Mesenchymal stem cell (in vitro differentiated cells and primary cell): ENCODE results near the gene ADAMTS14.

Source experiments
- DNase-seq: peaks from one replicate; pipeline ENCODE4 v3.0.0-alpha.2; 2013
- H2AFZ ChIP-seq: one replicate; pipeline ENCODE4 v1.6.1; 2013; ENCODE audit warnings: low read depth, mild to moderate bottlenecking, control low read depth, inconsistent platforms, low read length, moderate library complexity
- H2AK5ac ChIP-seq: 2 replicates; pipeline ENCODE4 v1.6.1; 2013; ENCODE audit warnings: low read length, moderate library complexity, mild to moderate bottlenecking, inconsistent platforms; ENCODE audit not compliant: severe bottlenecking
- H2BK120ac ChIP-seq: one replicate; pipeline ENCODE4 v1.6.1; 2013; ENCODE audit warnings: low read depth, mild to moderate bottlenecking, inconsistent platforms, low read length, moderate library complexity
- H2BK12ac ChIP-seq, 2 experiments: one replicate each; pipeline ENCODE4 v1.6.1; 2013; ENCODE audit warnings: inconsistent platforms in 2 of 2, low read length in 2 of 2, mild to moderate bottlenecking in 2 of 2, moderate library complexity in 2 of 2, control low read depth in 1 of 2
- H2BK15ac ChIP-seq: one replicate; pipeline ENCODE4 v1.6.1; 2013; ENCODE audit warnings: mild to moderate bottlenecking, low read depth, inconsistent platforms; ENCODE audit not compliant: poor library complexity, severe bottlenecking
- H2BK5ac ChIP-seq: 2 replicates; pipeline ENCODE4 v1.6.1; 2013; ENCODE audit warnings: low read depth, mild to moderate bottlenecking, low read length, control low read depth, inconsistent platforms; ENCODE audit not compliant: poor library complexity, severe bottlenecking
- H3K14ac ChIP-seq, 2 experiments: one replicate each; pipeline ENCODE4 v1.6.1; 2013; ENCODE audit warnings: inconsistent platforms in 2 of 2, low read length in 2 of 2, control low read depth in 1 of 2, mild to moderate bottlenecking in 1 of 2, moderate library complexity in 1 of 2
- H3K18ac ChIP-seq, 2 experiments: one replicate each; pipeline ENCODE4 v1.6.1; 2013; ENCODE audit warnings: inconsistent platforms in 2 of 2, low read length in 2 of 2, control low read depth in 1 of 2, low read depth in 1 of 2, mild to moderate bottlenecking in 1 of 2
- H3K23ac ChIP-seq, 2 experiments: one replicate each; pipeline ENCODE4 v1.6.1; 2013; ENCODE audit warnings: inconsistent platforms in 2 of 2, low read length in 2 of 2, mild to moderate bottlenecking in 2 of 2, moderate library complexity in 2 of 2, control low read depth in 1 of 2
- H3K27ac ChIP-seq: 2 replicates; pipeline ENCODE4 v1.5.1; 2013; ENCODE audit warnings: mild to moderate bottlenecking, moderate library complexity, low read length, control low read depth, inconsistent platforms; ENCODE audit not compliant: poor library complexity, severe bottlenecking
- H3K27me3 ChIP-seq, 2 experiments: 2 replicates each; pipeline versions ENCODE4 v1.6.1 to v1.7.0; 2013; ENCODE audit warnings: low read length in 2 of 2, mild to moderate bottlenecking in 2 of 2, moderate library complexity in 2 of 2, control low read depth in 1 of 2, inconsistent platforms in 1 of 2; ENCODE audit not compliant: control insufficient read depth in 1 of 2, insufficient read depth in 1 of 2
- H3K36me3 ChIP-seq, 2 experiments: 2 replicates each; pipeline versions ENCODE4 v1.6.1 to v1.7.0; 2013; ENCODE audit warnings: low read length in 2 of 2, control low read depth in 1 of 2, inconsistent platforms in 1 of 2, low read depth in 1 of 2, mild to moderate bottlenecking in 1 of 2; ENCODE audit not compliant: insufficient read depth in 2 of 2, control insufficient read depth in 1 of 2
- H3K4ac ChIP-seq, 2 experiments: one replicate each; pipeline ENCODE4 v1.6.1; 2013; ENCODE audit warnings: inconsistent platforms in 2 of 2, low read length in 2 of 2, mild to moderate bottlenecking in 2 of 2, moderate library complexity in 2 of 2, control low read depth in 1 of 2, low read depth in 1 of 2
- H3K4me1 ChIP-seq: 2 replicates; pipeline ENCODE4 v1.6.1; 2013; ENCODE audit warnings: low read depth, low read length, control low read depth; ENCODE audit not compliant: control insufficient read depth, insufficient read depth
- H3K4me2 ChIP-seq: 2 replicates; pipeline ENCODE4 v1.6.1; 2013; ENCODE audit warnings: low read length, mild to moderate bottlenecking, inconsistent platforms; ENCODE audit not compliant: poor library complexity, severe bottlenecking
- H3K4me3 ChIP-seq, 2 experiments: 2 replicates each; pipeline versions ENCODE4 v1.5.1 to v1.7.0; 2013; ENCODE audit warnings: low read length in 2 of 2, mild to moderate bottlenecking in 2 of 2, control low read depth in 1 of 2, low read depth in 1 of 2; ENCODE audit not compliant: insufficient read depth in 1 of 2
- H3K79me1 ChIP-seq: replicated peaks from 2 replicates; pipeline ENCODE4 v1.6.1; 2013; ENCODE audit warnings: mild to moderate bottlenecking, control low read depth, low read length, inconsistent platforms; ENCODE audit not compliant: poor library complexity, severe bottlenecking
- H3K9ac ChIP-seq: 2 replicates; pipeline ENCODE4 v1.7.0; 2013; ENCODE audit warnings: mild to moderate bottlenecking, low read length, moderate library complexity
- H3K9me3 ChIP-seq: 2 replicates; pipeline ENCODE4 v1.7.0; 2013; ENCODE audit warnings: mild to moderate bottlenecking, low read length; ENCODE audit not compliant: control insufficient read depth
- H4K8ac ChIP-seq: one replicate; pipeline ENCODE4 v1.6.1; 2013; ENCODE audit warnings: inconsistent platforms, mild to moderate bottlenecking, low read length, moderate library complexity
- H4K91ac ChIP-seq: one replicate; pipeline ENCODE4 v1.6.1; 2013; ENCODE audit warnings: mild to moderate bottlenecking, low read length, inconsistent platforms
- WGBS: methylation state at CpG from one replicate; pipeline ENCODE4 v1.1.7; 2013; ENCODE audit warnings: mixed read lengths; 5-methylcytosine and 5-hydroxymethylcytosine counted together

Gene ADAMTS14

DNA sequence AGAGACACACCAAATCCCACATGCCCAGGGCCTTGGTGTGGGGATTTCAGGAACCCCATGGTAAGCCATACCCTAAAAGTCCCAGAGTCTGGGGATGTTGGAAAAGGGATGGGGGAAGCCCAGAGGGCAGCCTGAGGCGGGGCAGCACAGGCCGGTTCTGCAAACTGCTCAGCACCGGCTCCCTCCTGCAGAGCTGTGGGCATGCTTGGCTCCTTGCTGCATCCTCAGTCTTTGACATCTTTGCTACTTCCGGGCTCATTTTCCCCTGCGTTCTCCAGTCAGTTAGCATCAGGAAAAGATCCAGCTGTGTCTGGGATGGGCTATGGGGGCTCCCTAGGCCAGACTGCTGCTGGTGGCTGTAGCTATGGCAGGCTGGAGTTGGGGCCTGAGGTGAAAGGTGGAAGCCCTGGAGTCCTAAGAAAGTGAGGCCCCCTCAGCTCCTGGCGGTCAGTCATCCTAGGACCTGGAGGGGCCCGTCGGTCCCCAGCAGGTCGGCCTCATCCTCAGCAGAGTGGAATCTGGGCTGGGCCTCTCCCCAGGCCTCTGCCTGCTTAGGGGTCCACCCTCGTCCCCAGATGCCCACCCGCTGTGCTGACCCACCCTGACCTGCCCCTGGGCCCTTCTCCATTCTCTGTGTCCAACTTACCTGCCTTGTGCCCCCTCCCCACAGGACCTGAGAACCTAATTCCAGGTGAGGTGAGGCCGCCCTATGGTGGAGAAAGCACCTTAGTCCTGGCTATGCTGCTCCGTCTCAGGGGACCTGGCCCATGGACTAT, 103.6 kb downstream of the ADAMTS14 start:
- no peak overlapping the region for H3K4me3 ChIP-seq
- H2BK15ac ChIP-seq, result no peak overlapping the region
- H2AFZ ChIP-seq, result no peak overlapping the region
- no peak overlapping the region for H3K14ac ChIP-seq
- H2BK120ac ChIP-seq, result no peak overlapping the region
- H3K4ac ChIP-seq, result no peak overlapping the region
- no peak overlapping the region for H3K23ac ChIP-seq
- DNase-seq, result no peak
- H3K27ac ChIP-seq, result no peak overlapping the region
- no peak overlapping the region for H4K91ac ChIP-seq
- peaks cover 7% of the 10 kb centered on the region for H3K4me1 ChIP-seq
- no peak overlapping the region for H4K8ac ChIP-seq
- no peak overlapping the region for H3K4me2 ChIP-seq
- no peak overlapping the region for H3K9ac ChIP-seq
- no peaks in the 10 kb centered on the region for H3K9me3 ChIP-seq
- no peaks in the 10 kb centered on the region for H3K79me1 ChIP-seq
- H2BK5ac ChIP-seq, result no peak overlapping the region
- peaks cover 12 to 28% of the 10 kb centered on the region in 2 experiments for H3K27me3 ChIP-seq
- H2AK5ac ChIP-seq, result no peak overlapping the region
- no peak overlapping the region for H2BK12ac ChIP-seq
- H3K36me3 ChIP-seq, result no peaks in the 10 kb centered on the region
- no peak overlapping the region for H3K18ac ChIP-seq
- 90% methylated on average over 13 of the region's 13 CpGs for WGBS

DNA sequence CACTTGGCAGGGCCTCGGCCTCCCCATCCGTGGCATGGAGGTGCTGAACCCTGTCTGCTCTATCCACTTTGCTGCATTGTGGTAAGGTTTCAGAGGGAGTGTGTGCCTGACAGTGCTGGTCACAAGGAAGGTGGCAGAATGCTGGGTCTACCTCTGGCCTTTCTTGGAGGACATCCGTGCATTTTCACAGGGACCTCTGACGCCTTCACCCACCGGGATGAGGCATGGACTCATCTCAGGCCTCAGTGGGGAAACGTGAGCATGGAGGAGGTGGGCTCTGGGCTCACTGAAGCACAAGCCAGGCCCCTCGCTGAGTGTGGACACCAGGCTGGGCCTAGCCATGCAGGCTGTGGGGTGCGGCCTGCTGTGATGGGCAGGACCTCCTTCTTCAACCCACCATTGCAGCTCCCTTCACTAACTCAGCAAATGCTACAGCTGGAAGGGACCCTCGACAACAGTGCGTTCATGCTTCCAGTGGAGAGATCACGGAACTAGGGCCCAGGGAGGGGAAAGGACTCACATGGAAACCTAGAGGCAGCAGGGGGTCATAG, 104.2 kb downstream of the ADAMTS14 start:
- DNase-seq, result no peak
- no peak overlapping the region for H3K4me3 ChIP-seq
- H3K9ac ChIP-seq, result no peak overlapping the region
- no peak overlapping the region for H3K27ac ChIP-seq
- H3K4me1 ChIP-seq, result peaks cover 7% of the 10 kb centered on the region
- WGBS, result 79% methylated on average over 10 of the region's 11 CpGs
- H3K79me1 ChIP-seq, result no peaks in the 10 kb centered on the region
- no peaks in the 10 kb centered on the region for H3K36me3 ChIP-seq
- H2AK5ac ChIP-seq, result no peak overlapping the region
- no peak overlapping the region for H2BK120ac ChIP-seq
- no peak overlapping the region for H4K91ac ChIP-seq
- H4K8ac ChIP-seq, result no peak overlapping the region
- H2AFZ ChIP-seq, result no peak overlapping the region
- no peak overlapping the region for H3K23ac ChIP-seq
- peaks cover 15 to 23% of the 10 kb centered on the region in 2 experiments for H3K27me3 ChIP-seq
- H3K4me2 ChIP-seq, result no peak overlapping the region
- no peaks in the 10 kb centered on the region for H3K9me3 ChIP-seq
- H3K4ac ChIP-seq, result no peak overlapping the region
- H2BK15ac ChIP-seq, result no peak overlapping the region
- H3K18ac ChIP-seq, result no peak overlapping the region
- H2BK12ac ChIP-seq, result no peak overlapping the region
- H2BK5ac ChIP-seq, result no peak overlapping the region
- no peak overlapping the region for H3K14ac ChIP-seq

GRCh38 chr10:70777063-70777875, 105.0 kb downstream of the ADAMTS14 start:
- H3K23ac ChIP-seq, result no peak overlapping the region
- H2AFZ ChIP-seq, result no peak overlapping the region
- H2BK12ac ChIP-seq, result no peak overlapping the region
- no peak overlapping the region for H3K9ac ChIP-seq
- H3K79me1 ChIP-seq, result no peaks in the 10 kb centered on the region
- no peak overlapping the region for H3K14ac ChIP-seq
- H3K4me3 ChIP-seq, result no peak overlapping the region
- no peak for DNase-seq
- H2BK5ac ChIP-seq, result no peak overlapping the region
- no peak overlapping the region for H3K4ac ChIP-seq
- H4K91ac ChIP-seq, result no peak overlapping the region
- WGBS, result 90% methylated on average over 17 of the region's 18 CpGs
- no peak overlapping the region for H2AK5ac ChIP-seq
- H4K8ac ChIP-seq, result no peak overlapping the region
- H3K9me3 ChIP-seq, result no peaks in the 10 kb centered on the region
- peaks cover 4% of the 10 kb centered on the region for H3K4me1 ChIP-seq
- no peak overlapping the region for H2BK120ac ChIP-seq
- no peak overlapping the region for H3K18ac ChIP-seq
- H3K36me3 ChIP-seq, result no peaks in the 10 kb centered on the region
- no peak overlapping the region for H2BK15ac ChIP-seq
- peaks cover 17 to 20% of the 10 kb centered on the region in 2 experiments for H3K27me3 ChIP-seq
- H3K4me2 ChIP-seq, result no peak overlapping the region
- no peak overlapping the region for H3K27ac ChIP-seq

GRCh38 chr10:70778267-70778924, 106.1 kb downstream of the ADAMTS14 start:
- Histone ChIP-seq H3K4me3 (no peak overlapping the region), H2BK12ac (no peak overlapping the region), H3K4me2 (no peak overlapping the region), H3K79me1 (no peaks in the 10 kb centered on the region), H3K9ac (no peak overlapping the region), H3K18ac (no peak overlapping the region), H2AK5ac (no peak overlapping the region), H2AFZ (no peak overlapping the region), H4K91ac (no peak overlapping the region), H2BK120ac (no peak overlapping the region), H2BK15ac (no peak overlapping the region), H3K4me1 (peaks cover 2% of the 10 kb centered on the region), H3K14ac (no peak overlapping the region), H4K8ac (no peak overlapping the region), H3K27ac (no peak overlapping the region), H3K36me3 (no peaks in the 10 kb centered on the region), H3K27me3 (peaks cover 28% of the 10 kb centered on the region in 2 experiments), H2BK5ac (no peak overlapping the region), H3K9me3 (no peaks in the 10 kb centered on the region), H3K4ac (no peak overlapping the region), H3K23ac (no peak overlapping the region)
- 66% methylated on average over 9 of the region's 9 CpGs for WGBS
- no peak for DNase-seq
